IMR-90 (cell line): ENCODE results near the gene CPA4. TPM values are rescaled to one million over a fixed set of nuclear protein-coding genes. Genes with fewer than 3 reads are reported as not detected.

Source experiments
- ATAC-seq: fragments of 200-7000 bp; cut with Tn5 transposase; 2 replicates; pipeline ENCODE4 v1.9.1; 2020; ENCODE audit warnings: low read depth, mild to moderate bottlenecking, moderate library complexity
- BruUV-seq: library from RNA; stranded (reverse); fragments of 400-500 nt; replicated peaks from 2 replicates; lab custom pipeline; 2021; lab: Mats Ljungman, UMichigan
- CTCF ChIA-PET: fragments of 300-600 bp; formaldehyde crosslinking; extraction: SDS; loops from one replicate; lab custom pipeline; 2021; ENCODE audit warnings: antibody characterized with exemption; lab: Yijun Ruan, JAX
- POLR2A ChIA-PET: fragments of 300-600 bp; sonication (Branson Sonifier 250); formaldehyde crosslinking; loops from one replicate; lab custom pipeline; 2022; ENCODE audit warnings: antibody characterized with exemption; ENCODE audit not compliant: unreplicated experiment; lab: Charles Lee
- DNase-seq: peaks from one replicate; pipeline ENCODE4 v3.0.0; 2013
- H2AFZ ChIP-seq: replicated peaks from 2 replicates; pipeline ENCODE3; 2013; ENCODE audit warnings: low read length, mild to moderate bottlenecking; ENCODE audit not compliant: poor library complexity
- H2AK5ac ChIP-seq: 2 replicates; pipeline ENCODE4 v1.6.1; 2013; ENCODE audit warnings: low read depth, low read length, inconsistent platforms
- H2AK9ac ChIP-seq: replicated peaks from 2 replicates; pipeline ENCODE3; 2013; ENCODE audit warnings: mild to moderate bottlenecking, low read depth, low read length, moderate library complexity; ENCODE audit not compliant: poor library complexity
- H2BK120ac ChIP-seq: 2 replicates; pipeline ENCODE4 v1.6.1; 2013; ENCODE audit warnings: low read depth, low read length, inconsistent platforms
- H2BK15ac ChIP-seq: 3 replicates; pipeline ENCODE4 v1.6.1; 2013; ENCODE audit warnings: low read depth, low read length, inconsistent platforms
- H2BK20ac ChIP-seq: 2 replicates; pipeline ENCODE4 v1.6.1; 2013; ENCODE audit warnings: low read depth, mild to moderate bottlenecking, inconsistent platforms, low read length, moderate library complexity
- H2BK5ac ChIP-seq: 2 replicates; pipeline ENCODE4 v1.6.1; 2013; ENCODE audit warnings: mild to moderate bottlenecking, low read depth, low read length, inconsistent platforms; ENCODE audit not compliant: poor library complexity, severe bottlenecking
- H3K14ac ChIP-seq: replicated peaks from 2 replicates; pipeline ENCODE4 v1.6.1; 2013; ENCODE audit warnings: low read depth, low read length, inconsistent platforms
- H3K18ac ChIP-seq: 2 replicates; pipeline ENCODE4 v1.6.1; 2013; ENCODE audit warnings: low read depth, low read length, control low read depth
- H3K23ac ChIP-seq: 2 replicates; pipeline ENCODE4 v1.6.1; 2013; ENCODE audit warnings: low read depth, low read length, inconsistent platforms
- H3K27ac ChIP-seq: 2 replicates; pipeline ENCODE4 v1.5.1; 2013; ENCODE audit warnings: mild to moderate bottlenecking, control low read depth, low read length; ENCODE audit not compliant: insufficient read depth
- H3K27me3 ChIP-seq: 2 replicates; pipeline ENCODE4 v1.6.1; 2013; ENCODE audit warnings: low read length; ENCODE audit not compliant: control insufficient read depth, insufficient read depth
- H3K36me3 ChIP-seq: 2 replicates; pipeline ENCODE4 v1.6.1; 2013; ENCODE audit warnings: low read length, mixed read lengths; ENCODE audit not compliant: control insufficient read depth, insufficient read depth
- H3K4ac ChIP-seq: 2 replicates; pipeline ENCODE4 v1.6.1; 2013; ENCODE audit warnings: low read depth, low read length, inconsistent platforms
- H3K4me1 ChIP-seq: 2 replicates; pipeline ENCODE4 v1.6.1; 2013; ENCODE audit warnings: low read length, mixed read lengths; ENCODE audit not compliant: control insufficient read depth, insufficient read depth
- H3K4me2 ChIP-seq: 2 replicates; pipeline ENCODE4 v1.6.1; 2013; ENCODE audit warnings: low read depth, mild to moderate bottlenecking, control low read depth, low read length, moderate library complexity
- H3K4me3 ChIP-seq: 2 replicates; pipeline ENCODE4 v1.5.1; 2013; ENCODE audit warnings: low read depth, mild to moderate bottlenecking, control low read depth, low read length, moderate library complexity; ENCODE audit not compliant: insufficient read depth
- H3K56ac ChIP-seq: 2 replicates; pipeline ENCODE4 v1.6.1; 2013; ENCODE audit warnings: low read length, inconsistent platforms; ENCODE audit not compliant: insufficient read depth; ENCODE audit errors: extremely low read depth
- H3K79me1 ChIP-seq, 2 experiments: 2 replicates each; pipeline ENCODE4 v1.6.1; 2013; ENCODE audit warnings: low read length in 2 of 2, inconsistent platforms in 1 of 2, low read depth in 1 of 2
- H3K9ac ChIP-seq: 2 replicates; pipeline ENCODE4 v1.6.1; 2013; ENCODE audit warnings: low read depth, low read length, control low read depth
- H3K9me1 ChIP-seq: 2 replicates; pipeline ENCODE4 v1.6.1; 2013; ENCODE audit warnings: low read length, inconsistent platforms; ENCODE audit not compliant: insufficient read depth
- H3K9me3 ChIP-seq: 2 replicates; pipeline ENCODE4 v1.6.1; 2013; ENCODE audit warnings: low read length; ENCODE audit not compliant: control insufficient read depth, insufficient read depth
- H4K20me1 ChIP-seq: 2 replicates; pipeline ENCODE4 v1.6.1; 2013; ENCODE audit warnings: low read length, inconsistent platforms; ENCODE audit not compliant: insufficient read depth
- H4K5ac ChIP-seq: 2 replicates; pipeline ENCODE4 v1.6.1; 2013; ENCODE audit warnings: mild to moderate bottlenecking, low read depth, low read length, control low read depth
- H4K8ac ChIP-seq, 2 experiments: 2 replicates each; pipeline ENCODE4 v1.6.1; 2013; ENCODE audit warnings: low read depth in 2 of 2, low read length in 2 of 2, control low read depth in 1 of 2, inconsistent platforms in 1 of 2
- H4K91ac ChIP-seq: 2 replicates; pipeline ENCODE4 v1.6.1; 2013; ENCODE audit warnings: low read depth, low read length, inconsistent platforms; ENCODE audit not compliant: insufficient read depth
- CEBPB ChIP-seq: IDR thresholded peaks from 2 replicates; pipeline ENCODE4 v1.6.1; 2012; ENCODE audit warnings: low read depth, low read length, improper control_type of control experiment
- CHD1 ChIP-seq: IDR thresholded peaks from 2 replicates; pipeline ENCODE4 v1.6.1; 2012; ENCODE audit warnings: low read depth, low read length, improper control_type of control experiment
- MAZ ChIP-seq: IDR thresholded peaks from 2 replicates; pipeline ENCODE4 v1.6.1; 2012; ENCODE audit warnings: low read depth, mild to moderate bottlenecking, low read length, improper control_type of control experiment, moderate library complexity, borderline replicate concordance
- RAD21 ChIP-seq: IDR thresholded peaks from 2 replicates; pipeline ENCODE4 v1.6.1; 2012; ENCODE audit warnings: low read length, improper control_type of control experiment
- WGBS, 2 experiments: methylation state at CpG; one replicate each; pipeline versions ENCODE4 v1.1.5 to v1.1.7; 2013; ENCODE audit warnings: missing lambda C conversion rate in 2 of 2; ENCODE audit not compliant: insufficient read length in 1 of 2; ENCODE audit errors: extremely low coverage in 2 of 2; 5-methylcytosine and 5-hydroxymethylcytosine counted together
- dilution Hi-C: fragments of 300-500 bp; cut with HindIII; formaldehyde crosslinking; loops from one replicate; pipeline ENCODE4 v1.14.3; 2018; ENCODE audit warnings: low sequenced_read_pairs; ENCODE audit not compliant: unreplicated experiment
- in situ Hi-C: fragments of 300-500 bp; cut with MboI; formaldehyde crosslinking; loops from 3 replicates; pipeline ENCODE4 v1.14.3; 2019; ENCODE audit warnings: low sequenced_read_pairs, inconsistent platforms, mixed read lengths
- intact Hi-C: fragments of 100-400 bp; cut with micrococcal nuclease; formaldehyde crosslinking; loops from 2 replicates; pipeline ENCODE4 v1.10.0; 2022
- polyA plus RNA-seq, 3 experiments: library from polyadenylated mRNA; depleted of rRNA; stranded (reverse); fragments of >200 nt; gene quantifications; 2 replicates each; pipeline ENCODE4 v1.2.3, GENCODE V29; 2012; ENCODE audit warnings: low replicate concordance in 1 of 3
- total RNA-seq: library from RNA; depleted of rRNA; stranded (reverse); fragments of >200 nt; gene quantifications from 2 replicates; pipeline ENCODE4 v1.2.3, GENCODE V29; 2012
- TF ChIP-seq, protein P1 (sequence below): conservative IDR thresholded peaks from 2 replicates; pipeline ENCODE4 v1.5.1; 2012; ENCODE audit warnings: mild to moderate bottlenecking, low read depth, low read length, improper control_type of control experiment

Gene CPA4
- total and polyA plus RNA-seq, 2 of the 4 experiments (the other 2 are of a cell fraction), result 316 to 365 TPM

DNA sequence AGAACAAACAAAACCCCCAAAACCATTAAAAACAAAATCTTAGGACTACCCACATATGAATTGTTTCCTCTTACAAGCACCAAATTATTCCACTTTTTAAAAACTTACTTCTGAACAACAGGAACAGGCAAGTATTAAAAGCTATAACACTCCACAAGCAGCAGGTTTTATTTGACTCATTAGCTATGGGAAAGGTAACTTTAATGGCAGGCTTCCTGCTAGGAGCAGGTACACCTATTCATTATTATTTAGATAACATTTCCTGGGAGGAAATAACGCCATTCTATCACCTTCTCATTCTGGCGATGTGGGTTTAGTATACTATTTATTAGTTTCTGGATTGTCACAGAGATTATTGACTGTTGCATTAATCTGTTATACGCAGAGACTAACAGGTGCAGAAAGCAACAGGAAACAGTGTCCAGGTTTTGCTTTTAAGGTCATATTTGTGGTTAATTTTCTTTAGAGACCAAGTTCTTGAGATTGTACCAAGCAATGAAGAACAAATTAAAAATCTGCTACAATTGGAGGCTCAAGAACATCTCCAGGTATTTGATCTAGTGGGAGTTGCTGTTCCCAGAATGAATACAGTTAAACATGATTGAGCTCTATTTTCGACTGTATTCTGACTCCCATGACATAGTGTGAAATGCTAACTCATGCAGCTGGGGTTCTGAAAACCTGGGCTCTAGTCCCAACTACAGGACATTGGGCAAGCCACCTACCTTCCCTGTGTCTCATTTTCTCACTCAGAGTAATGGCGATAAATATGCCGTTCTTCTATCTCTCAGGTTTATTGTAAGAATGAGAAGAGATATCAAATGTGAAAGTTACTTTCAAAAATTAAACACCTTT, 24.3 kb upstream of the CPA4 start:
- H4K5ac ChIP-seq, result no peak overlapping the region
- peaks cover 8% of the 10 kb centered on the region; the same call in 1 of the 2 replicates for H3K4me1 ChIP-seq
- H3K27me3 ChIP-seq, result peaks cover 4% of the 10 kb centered on the region; the same call in 1 of the 2 replicates
- intact Hi-C loops (no loop called here), dilution Hi-C loops (no loop called here), in situ Hi-C loops (no loop called here)
- H3K79me1 ChIP-seq, result no peaks in the 10 kb centered on the region
- H2AFZ ChIP-seq, result no peak overlapping the region
- ChIA-PET CTCF (no interaction called here), POLR2A (no interaction called here)
- H2BK120ac ChIP-seq, result no peak overlapping the region
- no peak for ATAC-seq
- H2AK5ac ChIP-seq, result no peak overlapping the region
- H3K9me1 ChIP-seq, result no peaks in the 10 kb centered on the region; the same call in 1 of the 2 replicates
- H4K8ac ChIP-seq, result no peak overlapping the region
- H3K4me3 ChIP-seq, result no peak overlapping the region
- H2AK9ac ChIP-seq, result no peak overlapping the region
- no peak overlapping the region for H3K56ac ChIP-seq
- no peak overlapping the region for H4K91ac ChIP-seq
- H3K4ac ChIP-seq, result no peak overlapping the region
- no peak overlapping the region for H3K14ac ChIP-seq
- no peak overlapping the region for H3K18ac ChIP-seq
- WGBS, 2 experiments, result no CpG with 5 or more reads among the region's 6 CpGs
- H3K27ac ChIP-seq, result no peak overlapping the region
- no peak overlapping the region for H2BK20ac ChIP-seq
- no TSS peak for BruUV-seq
- H3K9ac ChIP-seq, result no peak overlapping the region
- no peaks in the 10 kb centered on the region for H4K20me1 ChIP-seq
- no peak for TF ChIP-seq CEBPB
- TF ChIP-seq, protein P1, sequence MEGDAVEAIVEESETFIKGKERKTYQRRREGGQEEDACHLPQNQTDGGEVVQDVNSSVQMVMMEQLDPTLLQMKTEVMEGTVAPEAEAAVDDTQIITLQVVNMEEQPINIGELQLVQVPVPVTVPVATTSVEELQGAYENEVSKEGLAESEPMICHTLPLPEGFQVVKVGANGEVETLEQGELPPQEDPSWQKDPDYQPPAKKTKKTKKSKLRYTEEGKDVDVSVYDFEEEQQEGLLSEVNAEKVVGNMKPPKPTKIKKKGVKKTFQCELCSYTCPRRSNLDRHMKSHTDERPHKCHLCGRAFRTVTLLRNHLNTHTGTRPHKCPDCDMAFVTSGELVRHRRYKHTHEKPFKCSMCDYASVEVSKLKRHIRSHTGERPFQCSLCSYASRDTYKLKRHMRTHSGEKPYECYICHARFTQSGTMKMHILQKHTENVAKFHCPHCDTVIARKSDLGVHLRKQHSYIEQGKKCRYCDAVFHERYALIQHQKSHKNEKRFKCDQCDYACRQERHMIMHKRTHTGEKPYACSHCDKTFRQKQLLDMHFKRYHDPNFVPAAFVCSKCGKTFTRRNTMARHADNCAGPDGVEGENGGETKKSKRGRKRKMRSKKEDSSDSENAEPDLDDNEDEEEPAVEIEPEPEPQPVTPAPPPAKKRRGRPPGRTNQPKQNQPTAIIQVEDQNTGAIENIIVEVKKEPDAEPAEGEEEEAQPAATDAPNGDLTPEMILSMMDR, result no peak
- no peak for TF ChIP-seq RAD21
- TF ChIP-seq MAZ, result no peak
- TF ChIP-seq CHD1, result no peak
- no peak overlapping the region for H3K23ac ChIP-seq
- H3K4me2 ChIP-seq, result no peak overlapping the region
- H2BK15ac ChIP-seq, result no peak overlapping the region
- H2BK5ac ChIP-seq, result no peak overlapping the region
- H3K36me3 ChIP-seq, result no peaks in the 10 kb centered on the region
- DNase-seq, result no peak
- H3K9me3 ChIP-seq, result no peaks in the 10 kb centered on the region
